ENCODE results near the gene KSR2. TPM values are rescaled to one million over a fixed set of nuclear protein-coding genes. Genes with fewer than 3 reads are reported as not detected.

KSR2 gene
- polyA plus RNA-seq, 2 donors = 0.01 to 0.04 TPM

DNA sequence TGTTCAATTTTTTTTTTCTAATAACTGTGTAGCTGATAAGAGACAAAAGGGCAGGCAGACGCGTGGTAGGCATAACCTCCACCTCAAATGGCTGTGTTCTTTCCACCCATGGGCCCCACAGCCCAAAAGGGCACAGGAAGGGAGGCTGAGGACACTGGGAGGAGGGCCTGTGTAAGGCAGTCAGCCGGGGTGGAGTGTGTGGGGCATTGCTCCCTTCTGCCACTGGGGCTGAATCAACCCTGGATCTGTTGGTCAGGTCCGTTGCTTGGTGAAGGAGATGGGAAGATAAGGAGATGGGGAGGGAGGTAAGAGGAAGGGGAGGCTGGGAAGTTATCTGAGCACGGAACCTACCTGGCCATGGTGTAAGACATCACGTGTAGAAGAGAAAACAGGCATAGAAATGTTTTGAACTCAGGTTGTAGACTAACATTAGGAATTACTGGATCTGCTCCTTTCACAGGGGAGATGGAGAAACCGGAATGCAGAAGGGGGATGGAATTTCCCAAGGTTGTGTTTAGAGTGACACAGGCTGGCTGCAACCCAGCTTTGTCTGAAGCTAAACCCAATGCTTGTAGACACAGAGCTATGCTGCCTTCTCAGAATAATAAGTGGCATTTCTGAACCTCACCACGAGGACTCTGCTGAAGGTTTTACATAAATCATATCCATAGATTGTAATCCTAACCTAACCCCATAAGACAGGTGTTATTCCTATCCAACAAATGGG is 468.9 kb downstream of the KSR2 start:
- Histone ChIP-seq H3K27ac (ENCODE audit: low read depth in 2 of 2, low read length in 1 of 2) (no peak overlapping the region), H3K36me3 (ENCODE audit: control insufficient read depth in 2 of 2, insufficient read depth in 2 of 2, low read length in 1 of 2) (no peaks in the 10 kb centered on the region), H3K27me3 (ENCODE audit: control insufficient read depth in 1 of 2, insufficient read depth in 2 of 2, low read length in 2 of 2) (no peaks in the 10 kb centered on the region), H3K9me3 (ENCODE audit: control insufficient read depth in 2 of 2, insufficient read depth in 1 of 2, low read depth in 1 of 2, low read length in 1 of 2) (no peaks in the 10 kb centered on the region), H3K4me1 (ENCODE audit: control insufficient read depth in 2 of 2, insufficient read depth in 2 of 2, low read length in 1 of 2) (no peaks in the 10 kb centered on the region), H3K4me3 (ENCODE audit: low read depth in 1 of 2, low read length in 2 of 2) (no peak overlapping the region)
- WGBS, 2 donors = 64 to 77% methylated on average over 8 of the region's 8 CpGs

GRCh38 chr12:117498880-117499279 is 469.9 kb downstream of the KSR2 start:
- 60 to 62% methylated on average over 3 of the region's 3 CpGs for WGBS, 2 donors
- no peaks in the 10 kb centered on the region for H3K4me1 ChIP-seq (ENCODE audit: control insufficient read depth in 2 of 2, insufficient read depth in 2 of 2, low read length in 1 of 2)
- peaks cover 0 to 3% of the 10 kb centered on the region in 2 donors for H3K27me3 ChIP-seq (ENCODE audit: control insufficient read depth in 1 of 2, insufficient read depth in 2 of 2, low read length in 2 of 2)
- no peaks in the 10 kb centered on the region for H3K9me3 ChIP-seq (ENCODE audit: control insufficient read depth in 2 of 2, insufficient read depth in 1 of 2, low read depth in 1 of 2, low read length in 1 of 2)
- H3K27ac ChIP-seq (ENCODE audit: low read depth in 2 of 2, low read length in 1 of 2) = no peak overlapping the region
- no peaks in the 10 kb centered on the region for H3K36me3 ChIP-seq (ENCODE audit: control insufficient read depth in 2 of 2, insufficient read depth in 2 of 2, low read length in 1 of 2)
- no peak overlapping the region for H3K4me3 ChIP-seq (ENCODE audit: low read depth in 1 of 2, low read length in 2 of 2)

GRCh38 chr12:117498256-117498655 is 470.5 kb downstream of the KSR2 start:
- no peaks in the 10 kb centered on the region for H3K9me3 ChIP-seq (ENCODE audit: control insufficient read depth in 2 of 2, insufficient read depth in 1 of 2, low read depth in 1 of 2, low read length in 1 of 2)
- H3K4me3 ChIP-seq (ENCODE audit: low read depth in 1 of 2, low read length in 2 of 2) = no peak overlapping the region
- H3K4me1 ChIP-seq (ENCODE audit: control insufficient read depth in 2 of 2, insufficient read depth in 2 of 2, low read length in 1 of 2) = no peaks in the 10 kb centered on the region
- no peak overlapping the region for H3K27ac ChIP-seq (ENCODE audit: low read depth in 2 of 2, low read length in 1 of 2)
- no peaks in the 10 kb centered on the region for H3K36me3 ChIP-seq (ENCODE audit: control insufficient read depth in 2 of 2, insufficient read depth in 2 of 2, low read length in 1 of 2)
- H3K27me3 ChIP-seq (ENCODE audit: control insufficient read depth in 1 of 2, insufficient read depth in 2 of 2, low read length in 2 of 2) = peaks cover 0 to 3% of the 10 kb centered on the region in 2 donors
- WGBS, 2 donors = 34 to 49% methylated on average over 2 of the region's 2 CpGs

GRCh38 chr12:117497407-117497806 is 471.4 kb downstream of the KSR2 start:
- Histone ChIP-seq H3K27me3 (ENCODE audit: control insufficient read depth in 1 of 2, insufficient read depth in 2 of 2, low read length in 2 of 2) (peaks cover 0 to 3% of the 10 kb centered on the region in 2 donors), H3K9me3 (ENCODE audit: control insufficient read depth in 2 of 2, insufficient read depth in 1 of 2, low read depth in 1 of 2, low read length in 1 of 2) (peaks cover 0 to under 1% of the 10 kb centered on the region in 2 donors), H3K4me3 (ENCODE audit: low read depth in 1 of 2, low read length in 2 of 2) (no peak overlapping the region), H3K36me3 (ENCODE audit: control insufficient read depth in 2 of 2, insufficient read depth in 2 of 2, low read length in 1 of 2) (no peaks in the 10 kb centered on the region), H3K27ac (ENCODE audit: low read depth in 2 of 2, low read length in 1 of 2) (no peak overlapping the region), H3K4me1 (ENCODE audit: control insufficient read depth in 2 of 2, insufficient read depth in 2 of 2, low read length in 1 of 2) (no peaks in the 10 kb centered on the region)
- 65 to 70% methylated on average over 7 of the region's 7 CpGs for WGBS, 2 donors

DNA sequence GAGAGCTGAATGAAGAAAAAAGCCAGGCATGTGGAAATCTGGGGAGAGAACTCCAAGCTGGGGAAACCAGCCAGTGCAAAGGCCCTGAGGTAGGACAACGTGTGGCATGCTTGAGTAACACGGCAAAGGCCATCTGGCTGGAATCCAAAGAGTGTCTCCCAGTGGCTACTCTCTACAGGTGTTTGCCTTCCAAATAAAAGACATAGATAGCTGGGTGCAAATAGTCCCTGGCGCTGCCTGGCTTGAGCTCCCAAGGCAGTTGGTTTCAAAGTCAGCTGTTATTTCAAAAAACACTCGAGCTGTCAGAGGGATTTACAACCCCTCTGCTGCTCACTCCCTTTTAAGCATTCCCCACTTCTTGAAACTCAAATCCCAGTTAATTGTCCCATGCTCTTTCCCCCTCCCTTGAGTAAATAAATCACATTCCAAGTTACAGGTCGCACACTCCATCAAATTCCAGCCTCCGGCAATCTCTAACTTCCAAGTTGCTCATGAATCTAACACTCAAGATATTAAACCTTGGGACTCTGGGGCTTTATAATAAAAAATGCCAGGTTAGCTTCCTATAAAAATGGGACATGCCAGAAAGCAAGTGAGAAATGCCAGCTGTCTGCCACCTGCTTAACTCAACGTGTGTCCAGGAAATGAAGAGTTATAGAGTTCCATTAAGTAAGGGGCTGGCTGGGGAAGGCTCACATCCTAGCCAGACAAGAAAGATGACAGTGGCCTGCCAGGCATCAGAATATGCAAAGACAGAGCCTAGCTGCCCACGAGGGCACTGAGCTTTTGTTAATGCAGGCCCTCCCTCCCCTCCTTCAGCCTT is 473.7 kb downstream of the KSR2 start:
- Histone ChIP-seq H3K36me3 (ENCODE audit: control insufficient read depth in 2 of 2, insufficient read depth in 2 of 2, low read length in 1 of 2) (no peaks in the 10 kb centered on the region), H3K4me3 (ENCODE audit: low read depth in 1 of 2, low read length in 2 of 2) (no peak overlapping the region), H3K27me3 (ENCODE audit: control insufficient read depth in 1 of 2, insufficient read depth in 2 of 2, low read length in 2 of 2) (peaks cover 0 to 3% of the 10 kb centered on the region in 2 donors), H3K27ac (ENCODE audit: low read depth in 2 of 2, low read length in 1 of 2) (no peak overlapping the region), H3K9me3 (ENCODE audit: control insufficient read depth in 2 of 2, insufficient read depth in 1 of 2, low read depth in 1 of 2, low read length in 1 of 2) (peaks cover 0 to 3% of the 10 kb centered on the region in 2 donors), H3K4me1 (ENCODE audit: control insufficient read depth in 2 of 2, insufficient read depth in 2 of 2, low read length in 1 of 2) (no peaks in the 10 kb centered on the region)
- 23% methylated on average over 8 of the region's 8 CpGs for WGBS, 2 donors

DNA sequence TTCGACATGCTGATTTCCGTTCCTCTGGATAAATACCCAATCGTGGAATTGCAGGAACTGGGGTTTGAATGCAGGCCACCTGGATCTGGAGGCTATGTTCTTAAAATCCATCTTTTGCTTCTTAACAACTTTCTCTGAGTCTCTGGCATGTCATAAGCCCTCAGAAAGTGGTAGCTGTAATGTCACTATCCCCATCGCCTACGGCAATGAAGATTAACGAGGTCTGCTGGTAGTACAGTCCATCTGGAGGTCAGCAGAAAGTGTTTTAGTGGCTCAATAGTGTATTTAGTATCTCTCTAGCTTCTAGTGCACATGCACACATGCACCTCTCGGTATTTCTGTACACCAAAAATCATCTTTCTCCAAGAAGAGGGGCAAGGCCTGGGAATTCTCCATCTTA is 477.1 kb downstream of the KSR2 start:
- Histone ChIP-seq H3K4me3 (ENCODE audit: low read depth in 1 of 2, low read length in 2 of 2) (no peak overlapping the region), H3K27ac (ENCODE audit: low read depth in 2 of 2, low read length in 1 of 2) (no peak overlapping the region), H3K4me1 (ENCODE audit: control insufficient read depth in 2 of 2, insufficient read depth in 2 of 2, low read length in 1 of 2) (peaks cover 0 to 3% of the 10 kb centered on the region in 2 donors), H3K9me3 (ENCODE audit: control insufficient read depth in 2 of 2, insufficient read depth in 1 of 2, low read depth in 1 of 2, low read length in 1 of 2) (peaks cover 0 to 3% of the 10 kb centered on the region in 2 donors), H3K27me3 (ENCODE audit: control insufficient read depth in 1 of 2, insufficient read depth in 2 of 2, low read length in 2 of 2) (peaks cover 0 to 3% of the 10 kb centered on the region in 2 donors), H3K36me3 (ENCODE audit: control insufficient read depth in 2 of 2, insufficient read depth in 2 of 2, low read length in 1 of 2) (no peaks in the 10 kb centered on the region)
- WGBS, 2 donors = 85 to 87% methylated on average over 7 of the region's 7 CpGs

DNA sequence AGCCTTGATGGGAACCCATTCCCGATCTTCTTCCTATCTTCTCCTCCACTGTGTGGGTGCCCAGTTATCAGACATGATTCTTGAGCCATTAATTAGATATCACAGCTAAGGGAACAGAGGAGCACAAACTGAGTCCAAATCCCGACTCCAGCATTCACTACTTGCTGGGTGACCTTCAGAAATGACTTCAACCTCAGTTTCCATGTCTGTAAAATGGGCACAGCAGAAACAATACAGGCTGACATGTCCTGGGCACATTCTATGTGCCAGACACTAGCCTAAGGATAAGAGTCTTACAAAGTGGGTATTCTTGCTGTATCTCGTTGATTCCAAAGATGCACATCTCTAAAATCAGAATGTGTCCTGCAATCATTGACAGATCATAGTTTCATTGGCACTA is 478.7 kb downstream of the KSR2 start:
- peaks cover 0 to 3% of the 10 kb centered on the region in 2 donors for H3K4me1 ChIP-seq (ENCODE audit: control insufficient read depth in 2 of 2, insufficient read depth in 2 of 2, low read length in 1 of 2)
- peaks cover 0 to 3% of the 10 kb centered on the region in 2 donors for H3K27me3 ChIP-seq (ENCODE audit: control insufficient read depth in 1 of 2, insufficient read depth in 2 of 2, low read length in 2 of 2)
- WGBS, 2 donors = 88 to 89% methylated on average over 3 of the region's 3 CpGs
- no peak overlapping the region for H3K27ac ChIP-seq (ENCODE audit: low read depth in 2 of 2, low read length in 1 of 2)
- no peaks in the 10 kb centered on the region for H3K36me3 ChIP-seq (ENCODE audit: control insufficient read depth in 2 of 2, insufficient read depth in 2 of 2, low read length in 1 of 2)
- peaks cover 0 to 3% of the 10 kb centered on the region in 2 donors for H3K9me3 ChIP-seq (ENCODE audit: control insufficient read depth in 2 of 2, insufficient read depth in 1 of 2, low read depth in 1 of 2, low read length in 1 of 2)
- H3K4me3 ChIP-seq (ENCODE audit: low read depth in 1 of 2, low read length in 2 of 2) = no peak overlapping the region

GRCh38 chr12:117489671-117490070 is 479.1 kb downstream of the KSR2 start:
- Histone ChIP-seq H3K9me3 (ENCODE audit: control insufficient read depth in 2 of 2, insufficient read depth in 1 of 2, low read depth in 1 of 2, low read length in 1 of 2) (peaks cover 0 to 3% of the 10 kb centered on the region in 2 donors), H3K27ac (ENCODE audit: low read depth in 2 of 2, low read length in 1 of 2) (no peak overlapping the region), H3K4me1 (ENCODE audit: control insufficient read depth in 2 of 2, insufficient read depth in 2 of 2, low read length in 1 of 2) (peaks cover 0 to 3% of the 10 kb centered on the region in 2 donors), H3K27me3 (ENCODE audit: control insufficient read depth in 1 of 2, insufficient read depth in 2 of 2, low read length in 2 of 2) (peaks cover 0 to 2% of the 10 kb centered on the region in 2 donors), H3K4me3 (ENCODE audit: low read depth in 1 of 2, low read length in 2 of 2) (no peak overlapping the region), H3K36me3 (ENCODE audit: control insufficient read depth in 2 of 2, insufficient read depth in 2 of 2, low read length in 1 of 2) (no peaks in the 10 kb centered on the region)
- 89 to 92% methylated on average over 3 of the region's 3 CpGs for WGBS, 2 donors

DNA sequence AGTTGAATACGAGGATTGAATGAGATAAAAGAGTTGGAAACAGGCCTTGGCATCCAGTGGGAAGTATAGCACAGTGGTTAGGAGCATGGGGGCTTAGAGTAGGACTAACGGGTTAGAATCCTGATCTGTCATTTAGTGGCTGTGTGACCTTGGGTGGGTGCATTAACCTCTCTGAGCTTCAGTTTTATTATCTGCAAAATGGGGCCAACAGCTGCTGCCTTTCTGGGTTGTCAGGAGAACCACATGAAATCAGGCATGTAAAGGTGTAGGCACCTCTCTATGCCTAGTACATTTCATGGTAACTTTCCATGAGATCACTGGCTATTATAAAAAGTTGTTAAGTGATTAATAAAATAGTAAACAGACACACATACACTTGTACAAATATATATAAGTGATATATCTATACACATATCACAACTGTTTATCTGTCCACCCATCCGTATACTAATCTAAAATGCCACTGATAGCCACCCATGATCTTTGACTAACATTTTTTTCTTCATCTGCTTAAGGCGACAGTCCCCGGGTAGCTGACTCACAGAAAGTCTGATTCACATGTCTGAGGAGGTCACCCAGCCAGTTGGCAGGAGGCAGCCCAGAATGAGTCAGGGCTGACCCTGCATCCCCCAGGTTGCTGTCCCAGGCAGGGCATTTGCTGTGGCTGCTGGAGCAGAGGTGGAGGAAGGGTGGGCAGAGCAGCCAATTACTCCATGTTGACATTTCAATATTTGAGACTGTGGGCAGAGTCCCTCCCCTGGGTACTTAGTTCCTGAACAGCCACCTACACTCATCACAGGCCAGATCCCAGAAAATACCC is 481.7 kb downstream of the KSR2 start:
- Histone ChIP-seq H3K4me3 (ENCODE audit: low read depth in 1 of 2, low read length in 2 of 2) (no peak overlapping the region), H3K9me3 (ENCODE audit: control insufficient read depth in 2 of 2, insufficient read depth in 1 of 2, low read depth in 1 of 2, low read length in 1 of 2) (peaks cover 0 to under 1% of the 10 kb centered on the region in 2 donors), H3K27ac (ENCODE audit: low read depth in 2 of 2, low read length in 1 of 2) (no peak overlapping the region), H3K27me3 (ENCODE audit: control insufficient read depth in 1 of 2, insufficient read depth in 2 of 2, low read length in 2 of 2) (no peaks in the 10 kb centered on the region), H3K36me3 (ENCODE audit: control insufficient read depth in 2 of 2, insufficient read depth in 2 of 2, low read length in 1 of 2) (no peaks in the 10 kb centered on the region), H3K4me1 (ENCODE audit: control insufficient read depth in 2 of 2, insufficient read depth in 2 of 2, low read length in 1 of 2) (peaks cover 0 to 3% of the 10 kb centered on the region in 2 donors)
- WGBS, 2 donors = 56 to 58% methylated on average over 5 of the region's 5 CpGs

All from esophagus (tissue), 2 donors.